ENCODE results near the gene MTMR1.

GRCh38 chrX:150701377-150701776 is 8.2 kb downstream of the MTMR1 start:
- TF ChIP-seq REST (IDR thresholded peaks at IDR 0.05; ENCODE audit: insufficient read depth in 1 of 2, low read depth in 2 of 2, low read length in 2 of 2), result no peak
- no peak for TF ChIP-seq TAF1 (IDR thresholded peaks at IDR 0.05; ENCODE audit: borderline replicate concordance, insufficient read depth, low read length)
- no peak for TF ChIP-seq POLR2AphosphoS5 (IDR thresholded peaks at IDR 0.05; ENCODE audit: low read depth, low read length)
- TF ChIP-seq SIN3A (IDR thresholded peaks at IDR 0.05; ENCODE audit: borderline replicate concordance, insufficient read depth, low read length), result no peak
